Gastroesophageal sphincter (tissue), 4 donors: ENCODE measurements around the gene TENM3. TPM values are rescaled to one million over a fixed set of nuclear protein-coding genes. Genes with fewer than 3 reads are reported as not detected.

Experiments used
- ATAC-seq: fragments of 150-250 bp; one replicate; pipeline ENCODE4 v1.9.1; 2016; ENCODE audit warnings: mild to moderate bottlenecking, moderate library complexity
- H3K27ac ChIP-seq, 4 donors: fragments of 200-600 bp; sonication (generic) in 3 of 4; 1 replicate in 3 of 4; 2 replicates in 1 of 4; pipeline ENCODE4 v1.5.1; 2016 to 2019
- H3K27me3 ChIP-seq: fragments of 200-600 bp; sonication (generic); one replicate; pipeline ENCODE4 v1.5.1; 2019
- H3K36me3 ChIP-seq, 2 donors: fragments of 200-600 bp; sonication (generic); one replicate each; pipeline ENCODE4 v1.5.1; 2019; ENCODE audit warnings: control low read depth in 1 of 2
- H3K4me1 ChIP-seq, 3 donors: fragments of 200-600 bp; sonication (generic); 1 replicate in 2 of 3; 2 replicates in 1 of 3; pipeline ENCODE4 v1.5.1; 2016 to 2019; ENCODE audit warnings: control low read depth in 2 of 3
- H3K4me3 ChIP-seq, 2 donors: fragments of 200-600 bp; sonication (generic); one replicate each; pipeline ENCODE4 v1.5.1; 2019; ENCODE audit warnings: mild to moderate bottlenecking in 1 of 2, moderate library complexity in 1 of 2
- H3K9me3 ChIP-seq, 3 donors: fragments of 200-600 bp; sonication (generic); one replicate each; pipeline ENCODE4 v1.5.1; 2017 to 2019; ENCODE audit warnings: control low read depth in 2 of 3
- CTCF ChIP-seq, 4 experiments: fragments of 200-600 bp in 2 of 4; fragments of 450-650 bp in 2 of 4; sonication (generic) in 1 of 4; IDR thresholded peaks; one replicate each; pipeline ENCODE4 v1.5.1; 2017 to 2019; ENCODE audit warnings: antibody characterized with exemption in 4 of 4, mild to moderate bottlenecking in 2 of 4, moderate library complexity in 2 of 4
- EP300 ChIP-seq: sonication (generic); formaldehyde crosslinking; IDR thresholded peaks from one replicate; pipeline ENCODE4 v1.6.1; 2017; ENCODE audit warnings: antibody characterized with exemption, mild to moderate bottlenecking
- POLR2A ChIP-seq, 2 donors: fragments of 450-650 bp; IDR thresholded peaks; one replicate each; pipeline ENCODE4 v1.6.1; 2017; ENCODE audit warnings: antibody characterized with exemption in 2 of 2, mild to moderate bottlenecking in 2 of 2, moderate library complexity in 1 of 2
- POLR2AphosphoS5 ChIP-seq: sonication (generic); formaldehyde crosslinking; IDR thresholded peaks from one replicate; pipeline ENCODE4 v1.6.1; 2017; ENCODE audit warnings: antibody characterized with exemption
- WGBS, 2 donors: methylation state at CpG; one replicate each; pipeline ENCODE4 v1.1.5; 2018; ENCODE audit warnings: low coverage in 1 of 2; 5-methylcytosine and 5-hydroxymethylcytosine counted together
- total RNA-seq, 4 donors: library from RNA; depleted of rRNA; stranded (reverse); fragments of >200 nt; gene quantifications; one replicate each; pipeline ENCODE4 v1.1.0, GENCODE V29; 2016

The TENM3 gene
- total RNA-seq, 4 donors from 2014 or later, result 8.2 to 39.9 (median 15.8) TPM

GRCh38 chr4:182770259-182770995 is 527.2 kb downstream of the TENM3 start:
- no peak for ATAC-seq
- H3K9me3 ChIP-seq, result no peaks in the 10 kb centered on the region
- WGBS, 2 donors, result 71 to 84% methylated on average over 6 to 9 of the region's 14 CpGs
- no peak overlapping the region for H3K27ac ChIP-seq
- H3K27me3 ChIP-seq, result no peaks in the 10 kb centered on the region
- no peak overlapping the region for H3K4me3 ChIP-seq
- H3K4me1 ChIP-seq, result no peaks in the 10 kb centered on the region
- TF ChIP-seq CTCF (IDR thresholded peaks at IDR 0.05) (no peak), POLR2A (IDR thresholded peaks at IDR 0.05) (no peak), POLR2AphosphoS5 (no peak), EP300 (no peak)
- H3K36me3 ChIP-seq, result peaks cover 0 to 16% of the 10 kb centered on the region in 2 donors

GRCh38 chr4:182770996-182771514 is 527.9 kb downstream of the TENM3 start:
- Histone ChIP-seq H3K27ac (no peak overlapping the region), H3K4me3 (no peak overlapping the region), H3K9me3 (no peaks in the 10 kb centered on the region), H3K36me3 (peaks cover 0 to 17% of the 10 kb centered on the region in 2 donors), H3K4me1 (no peaks in the 10 kb centered on the region), H3K27me3 (no peaks in the 10 kb centered on the region)
- WGBS, 2 donors, result 53 to 56% methylated on average over 4 of the region's 5 CpGs
- TF ChIP-seq POLR2A (IDR thresholded peaks at IDR 0.05) (no peak), POLR2AphosphoS5 (no peak), CTCF (IDR thresholded peaks at IDR 0.05) (no peak), EP300 (no peak)
- ATAC-seq, result no peak

- Histone ChIP-seq H3K27ac (no peak overlapping the region), H3K36me3 (peaks cover 0 to 17% of the 10 kb centered on the region in 2 donors), H3K4me1 (no peaks in the 10 kb centered on the region), H3K9me3 (no peaks in the 10 kb centered on the region), H3K27me3 (no peaks in the 10 kb centered on the region), H3K4me3 (no peak overlapping the region)
- no peak for TF ChIP-seq POLR2A (IDR thresholded peaks at IDR 0.05)
- no peak for TF ChIP-seq POLR2AphosphoS5
- WGBS, 2 donors, result 72 to 85% methylated on average over 2 to 5 of the region's 8 CpGs
- no peak for ATAC-seq
Observed at GRCh38 chr4:182775075-182775474, 531.9 kb downstream of the TENM3 start.

- Histone ChIP-seq H3K4me3 (no peak overlapping the region), H3K27me3 (no peaks in the 10 kb centered on the region), H3K36me3 (peaks cover 0 to 17% of the 10 kb centered on the region in 2 donors), H3K4me1 (no peaks in the 10 kb centered on the region), H3K27ac (no peak overlapping the region), H3K9me3 (no peaks in the 10 kb centered on the region)
- ATAC-seq, result no peak
- WGBS, 2 donors, result 71 to 72% methylated on average over 3 to 4 of the region's 5 CpGs
- TF ChIP-seq EP300, result no peak
Observed at GRCh38 chr4:182776376-182777105, 533.3 kb downstream of the TENM3 start.

- Histone ChIP-seq H3K4me1 (no peaks in the 10 kb centered on the region), H3K27me3 (no peaks in the 10 kb centered on the region), H3K4me3 (no peak overlapping the region), H3K27ac (no peak overlapping the region), H3K9me3 (no peaks in the 10 kb centered on the region), H3K36me3 (peaks cover 0 to 17% of the 10 kb centered on the region in 2 donors)
- ATAC-seq, result no peak
- WGBS, 2 donors, result 84 to 85% methylated on average over 8 to 10 of the region's 10 CpGs
- TF ChIP-seq EP300 (no peak), CTCF (IDR thresholded peaks at IDR 0.05) (no peak), POLR2AphosphoS5 (no peak), POLR2A (IDR thresholded peaks at IDR 0.05) (no peak)
Observed at GRCh38 chr4:182778222-182778982, 535.2 kb downstream of the TENM3 start.
